ENCODE results near the gene SNTG2. TPM values are rescaled to one million over a fixed set of nuclear protein-coding genes. Genes with fewer than 3 reads are reported as not detected.

SNTG2 gene
- total and polyA plus RNA-seq, 10 donors: 1.9 to 59.4 (median 18.3) TPM

DNA sequence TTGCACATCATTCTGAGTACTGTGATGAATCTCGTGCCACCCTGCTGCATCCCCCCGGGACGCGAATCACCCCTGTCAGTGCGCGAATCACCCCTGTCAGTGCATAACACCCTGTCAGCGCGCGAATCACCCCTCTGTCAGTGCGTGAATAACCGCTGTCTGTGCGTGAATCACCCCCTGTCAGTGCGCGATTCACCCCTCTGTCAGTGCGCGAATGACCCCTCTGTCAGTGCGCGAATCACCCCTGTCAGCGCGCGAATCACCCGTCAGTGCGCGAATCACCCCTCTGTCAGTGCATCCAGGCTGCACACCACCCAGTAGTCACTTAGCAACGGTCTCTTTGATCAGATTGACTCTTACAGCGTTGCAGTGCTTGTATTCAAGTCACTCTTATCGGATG lies 328.2 kb downstream of the SNTG2 start:
- H3K9me3 ChIP-seq: peaks cover 0 to 27% (median 19%) of the 10 kb centered on the region in 8 donors
- H3K27ac ChIP-seq: no peak overlapping the region
- peaks cover 0 to 16% (median 0%) of the 10 kb centered on the region in 6 donors for H3K4me1 ChIP-seq
- H3K27me3 ChIP-seq (replicated peaks in 1 of 7): no peaks in the 10 kb centered on the region
- intact Hi-C loops (cut with DNase I; ENCODE audit: low total_unique reads): no loop called here
- H3K36me3 ChIP-seq: peaks cover 0 to 10% (median 0%) of the 10 kb centered on the region in 6 donors
- no peak for DNase-seq
- 87 to 95% (median 93%) methylated on average over 27 of the region's 27 CpGs for WGBS, 5 donors
- no peak overlapping the region for H3K4me3 ChIP-seq
- TF ChIP-seq, protein P1, sequence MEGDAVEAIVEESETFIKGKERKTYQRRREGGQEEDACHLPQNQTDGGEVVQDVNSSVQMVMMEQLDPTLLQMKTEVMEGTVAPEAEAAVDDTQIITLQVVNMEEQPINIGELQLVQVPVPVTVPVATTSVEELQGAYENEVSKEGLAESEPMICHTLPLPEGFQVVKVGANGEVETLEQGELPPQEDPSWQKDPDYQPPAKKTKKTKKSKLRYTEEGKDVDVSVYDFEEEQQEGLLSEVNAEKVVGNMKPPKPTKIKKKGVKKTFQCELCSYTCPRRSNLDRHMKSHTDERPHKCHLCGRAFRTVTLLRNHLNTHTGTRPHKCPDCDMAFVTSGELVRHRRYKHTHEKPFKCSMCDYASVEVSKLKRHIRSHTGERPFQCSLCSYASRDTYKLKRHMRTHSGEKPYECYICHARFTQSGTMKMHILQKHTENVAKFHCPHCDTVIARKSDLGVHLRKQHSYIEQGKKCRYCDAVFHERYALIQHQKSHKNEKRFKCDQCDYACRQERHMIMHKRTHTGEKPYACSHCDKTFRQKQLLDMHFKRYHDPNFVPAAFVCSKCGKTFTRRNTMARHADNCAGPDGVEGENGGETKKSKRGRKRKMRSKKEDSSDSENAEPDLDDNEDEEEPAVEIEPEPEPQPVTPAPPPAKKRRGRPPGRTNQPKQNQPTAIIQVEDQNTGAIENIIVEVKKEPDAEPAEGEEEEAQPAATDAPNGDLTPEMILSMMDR (IDR thresholded peaks at IDR 0.05 in 8 of 11, conservative IDR thresholded peaks at IDR 0.05 in 3 of 11): no peak
- TF ChIP-seq POLR2AphosphoS5 (IDR thresholded peaks at IDR 0.05) (no peak), POLR2A (IDR thresholded peaks at IDR 0.05) (no peak)

DNA sequence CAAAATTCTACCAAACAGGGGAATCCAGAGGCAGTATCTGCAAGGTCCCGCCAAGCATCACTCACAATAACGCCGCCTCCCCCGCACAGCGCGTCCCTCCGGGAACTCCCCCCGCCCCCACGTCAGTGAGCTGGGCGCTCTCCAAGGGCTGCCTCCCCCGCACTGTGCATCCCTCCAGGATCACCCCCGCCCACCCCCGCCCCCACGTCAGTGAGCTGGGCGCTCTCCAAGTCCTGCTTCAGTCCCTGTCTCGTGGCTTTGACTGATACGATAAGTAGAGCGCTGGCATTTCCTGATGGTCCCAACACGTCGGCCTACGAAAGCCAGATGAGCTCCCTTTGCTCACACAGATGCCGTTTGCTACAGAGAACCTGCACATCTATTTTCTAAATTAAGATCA lies 331.9 kb downstream of the SNTG2 start:
- no peak overlapping the region for H3K27ac ChIP-seq
- H3K27me3 ChIP-seq (replicated peaks in 1 of 7): no peaks in the 10 kb centered on the region
- 60 to 69% (median 64%) methylated on average over 21 to 22 of the region's 22 CpGs for WGBS, 5 donors
- peaks cover 0 to 16% (median 0%) of the 10 kb centered on the region in 6 donors for H3K4me1 ChIP-seq
- peaks cover 0 to 10% (median 0%) of the 10 kb centered on the region in 6 donors for H3K36me3 ChIP-seq
- TF ChIP-seq, protein P1 (IDR thresholded peaks at IDR 0.05 in 8 of 11, conservative IDR thresholded peaks at IDR 0.05 in 3 of 11): no peak
- TF ChIP-seq POLR2A (IDR thresholded peaks at IDR 0.05): no peak
- TF ChIP-seq POLR2AphosphoS5 (IDR thresholded peaks at IDR 0.05): no peak
- no peak overlapping the region for H3K4me3 ChIP-seq
- no peaks in the 10 kb centered on the region for H3K9me3 ChIP-seq
- no peak for DNase-seq
- intact Hi-C loops (cut with DNase I; ENCODE audit: low total_unique reads): no loop called here

DNA sequence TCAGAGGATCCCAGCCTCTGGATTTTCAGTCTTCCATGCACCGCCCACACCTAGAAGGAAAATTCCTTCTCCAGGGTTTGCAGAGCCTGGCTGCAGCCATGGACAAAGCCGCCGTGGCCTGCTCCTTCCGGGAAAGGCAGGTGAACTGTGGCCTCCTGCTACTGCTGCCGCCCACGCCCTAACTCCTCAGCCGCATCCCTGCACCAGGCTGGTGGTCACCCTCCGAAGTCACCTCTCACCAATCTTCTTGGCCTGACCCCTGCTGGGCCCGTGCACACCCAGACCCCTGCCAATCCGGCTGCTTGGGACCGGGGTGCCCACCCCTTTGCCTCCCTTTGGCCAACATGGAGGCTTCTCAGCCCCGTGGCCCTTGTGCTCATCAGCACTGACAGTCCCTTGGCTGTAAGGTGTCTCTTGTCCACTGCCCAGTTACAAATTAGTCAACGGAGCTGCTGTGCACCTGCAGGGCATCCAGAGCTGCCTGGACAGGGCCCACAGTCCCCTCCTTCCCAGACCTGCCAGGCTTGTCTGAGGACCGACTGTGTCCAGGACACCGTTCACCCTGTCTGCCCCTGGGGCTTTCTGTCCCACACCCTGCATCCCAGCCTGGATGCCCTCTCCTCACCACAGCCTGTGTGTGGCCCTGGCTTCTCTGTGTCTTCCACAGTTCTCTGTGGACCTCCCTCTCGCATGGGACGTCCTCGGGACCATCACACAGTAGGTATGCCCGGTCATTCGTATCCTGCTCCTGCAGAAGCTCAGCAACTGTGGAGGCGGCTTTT lies 332.6 kb downstream of the SNTG2 start:
- peaks cover 0 to 10% (median 0%) of the 10 kb centered on the region in 6 donors for H3K36me3 ChIP-seq
- DNase-seq: no peak
- H3K4me1 ChIP-seq: peaks cover 0 to 16% (median 0%) of the 10 kb centered on the region in 6 donors
- no peak overlapping the region for H3K27ac ChIP-seq
- no peak overlapping the region for H3K4me3 ChIP-seq
- no peaks in the 10 kb centered on the region for H3K27me3 ChIP-seq (replicated peaks in 1 of 7)
- TF ChIP-seq POLR2A (IDR thresholded peaks at IDR 0.05) (no peak), POLR2AphosphoS5 (IDR thresholded peaks at IDR 0.05) (no peak)
- TF ChIP-seq, protein P1 (IDR thresholded peaks at IDR 0.05 in 8 of 11, conservative IDR thresholded peaks at IDR 0.05 in 3 of 11): no peak
- WGBS, 5 donors: 78 to 91% (median 85%) methylated on average over 21 of the region's 21 CpGs
- intact Hi-C loops (cut with DNase I; ENCODE audit: low total_unique reads): no loop called here
- no peaks in the 10 kb centered on the region for H3K9me3 ChIP-seq

GRCh38 chr2:1283871-1284270 lies 333.2 kb downstream of the SNTG2 start:
- 82 to 90% (median 86%) methylated on average over 10 of the region's 10 CpGs for WGBS, 5 donors
- Histone ChIP-seq H3K4me1 (peaks cover 0 to 16% (median 0%) of the 10 kb centered on the region in 6 donors), H3K27me3 (replicated peaks in 1 of 7) (no peaks in the 10 kb centered on the region), H3K4me3 (no peak overlapping the region), H3K9me3 (no peaks in the 10 kb centered on the region), H3K36me3 (peaks cover 0 to 10% (median 0%) of the 10 kb centered on the region in 6 donors), H3K27ac (no peak overlapping the region)
- no peak for DNase-seq
- TF ChIP-seq POLR2A (IDR thresholded peaks at IDR 0.05) (no peak), POLR2AphosphoS5 (IDR thresholded peaks at IDR 0.05) (no peak)
- TF ChIP-seq, protein P1 (IDR thresholded peaks at IDR 0.05 in 8 of 11, conservative IDR thresholded peaks at IDR 0.05 in 3 of 11): no peak
- intact Hi-C loops (cut with DNase I; ENCODE audit: low total_unique reads): no loop called here

Data from spleen (tissue), 11 donors.